Measurements from ENCODE around the gene EVPLL.
A peak's percentile ranks its signal among the peaks of the same experiment; 100 is the strongest.
"Not testable (repeated sequence)": the region's sequence is repeated elsewhere in the genome, so short reads cannot be mapped to it uniquely, and the experiment has no call there.

EVPLL gene

GRCh38 chr17:18379246-18380146, 1.9 kb downstream of the EVPLL start:
- no peak for DNase-seq (ENCODE audit: low spot score)

GRCh38 chr17:18380471-18381157, 3.0 kb downstream of the EVPLL start:
- DNase-seq (ENCODE audit: low spot score): no peak

GRCh38 chr17:18381158-18381952, 3.8 kb downstream of the EVPLL start:
- DNase-seq (ENCODE audit: low spot score): no peak

GRCh38 chr17:18381953-18382245, 4.3 kb downstream of the EVPLL start:
- no peak for DNase-seq (ENCODE audit: low spot score)

- no peak for DNase-seq (ENCODE audit: low spot score)
Observed at GRCh38 chr17:18382441-18383078, 5.0 kb downstream of the EVPLL start.

GRCh38 chr17:18383079-18383481, 5.5 kb downstream of the EVPLL start:
- not testable (repeated sequence) for DNase-seq (ENCODE audit: low spot score)

GRCh38 chr17:18384271-18384670, 6.7 kb downstream of the EVPLL start:
- DNase-seq (ENCODE audit: low spot score): not testable (repeated sequence)

GRCh38 chr17:18387583-18387982, 10.0 kb downstream of the EVPLL start:
- DNase-seq (ENCODE audit: low spot score): not testable (repeated sequence)

- DNase-seq (ENCODE audit: low spot score): not testable (repeated sequence)
Observed at GRCh38 chr17:18388266-18388665, 10.7 kb downstream of the EVPLL start.

- not testable (repeated sequence) for DNase-seq (ENCODE audit: low spot score)
Observed at GRCh38 chr17:18388728-18389127, 11.2 kb downstream of the EVPLL start.

- DNase-seq (ENCODE audit: low spot score): not testable (repeated sequence)
Observed at GRCh38 chr17:18401872-18402590, 24.5 kb downstream of the EVPLL start.

GRCh38 chr17:18403166-18403565, 25.6 kb downstream of the EVPLL start:
- DNase-seq (ENCODE audit: low spot score): not testable (repeated sequence)

- DNase-seq (ENCODE audit: low spot score): not testable (repeated sequence)
Observed at GRCh38 chr17:18403604-18404003, 26.0 kb downstream of the EVPLL start.

GRCh38 chr17:18408906-18409305, 31.3 kb downstream of the EVPLL start:
- DNase-seq (ENCODE audit: low spot score): peak; percentile 3

- not testable (repeated sequence) for DNase-seq (ENCODE audit: low spot score)
Observed at GRCh38 chr17:18409321-18409720, 31.7 kb downstream of the EVPLL start.

- not testable (repeated sequence) for DNase-seq (ENCODE audit: low spot score)
Observed at GRCh38 chr17:18410736-18411135, 33.2 kb downstream of the EVPLL start.

- DNase-seq (ENCODE audit: low spot score): not testable (repeated sequence)
Observed at GRCh38 chr17:18411377-18411864, 33.8 kb downstream of the EVPLL start.

- DNase-seq (ENCODE audit: low spot score): peak; percentile 22
Observed at GRCh38 chr17:18412001-18412538, 34.5 kb downstream of the EVPLL start.

GRCh38 chr17:18421521-18421920, 43.9 kb downstream of the EVPLL start:
- not testable (repeated sequence) for DNase-seq (ENCODE audit: low spot score)

GRCh38 chr17:18422464-18422863, 44.9 kb downstream of the EVPLL start:
- DNase-seq (ENCODE audit: low spot score): not testable (repeated sequence)

GRCh38 chr17:18423015-18423414, 45.4 kb downstream of the EVPLL start:
- not testable (repeated sequence) for DNase-seq (ENCODE audit: low spot score)
